ENCODE results near the gene CD46. TPM values are rescaled to one million over a fixed set of nuclear protein-coding genes. Genes with fewer than 3 reads are reported as not detected.

The CD46 gene
- total RNA-seq, 1 experiment from 2014 or later: 100 TPM

- Histone ChIP-seq H3K79me2 (ENCODE audit: insufficient read depth, low read length) (peaks cover 37% of the 10 kb centered on the region), H3K4me2 (ENCODE audit: low read length) (no peak overlapping the region), H3K9me3 (ENCODE audit: control insufficient read depth in 1 of 2, insufficient read depth in 1 of 2, low read depth in 1 of 2, low read length in 2 of 2) (no peaks in the 10 kb centered on the region), H3K9ac (ENCODE audit: low read length) (no peak overlapping the region), H4K20me1 (ENCODE audit: insufficient read depth) (no peaks in the 10 kb centered on the region), H3K27ac (ENCODE audit: low read depth, low read length) (no peak overlapping the region), H3K27me3 (ENCODE audit: insufficient read depth, low read length) (no peaks in the 10 kb centered on the region), H3K9me2 (ENCODE audit: insufficient read depth) (no peaks in the 10 kb centered on the region), H3K4me1 (ENCODE audit: control insufficient read depth in 1 of 2, insufficient read depth in 2 of 2, low read length in 2 of 2) (peaks cover 8% of the 10 kb centered on the region in 2 experiments; a peak in 2 of 4 replicates), H3K36me3 (ENCODE audit: control insufficient read depth in 1 of 2, insufficient read depth in 2 of 2, low read length in 2 of 2) (no peaks in the 10 kb centered on the region), H3K4me3 (replicated peaks in 1 of 2; ENCODE audit: low read depth in 1 of 2, low read length in 2 of 2) (no peak overlapping the region), H2AFZ (ENCODE audit: low read depth, low read length, poor library complexity, severe bottlenecking) (no peak overlapping the region)
- ATAC-seq (peak; percentile 95), DNase-seq (ENCODE audit: low read depth, low spot score) (peak; percentile 73)
- ChIA-PET CTCF (interaction anchor here (1.0 to 4.1 kb wide), 8 partner anchors 14 to 169 kb away, joined by 3 to 30 read pairs (median 10); no protein-coding TSS in a partner anchor), POLR2A (no interaction called here), RAD21 (ENCODE audit: low non-redundant PET in 1 of 2, low total read pairs in 2 of 2, uncharacterized antibody in 2 of 2, unreplicated experiment in 2 of 2) (interaction anchor here (0.9 to 1.2 kb wide), 4 partner anchors 40 to 135 kb away, joined by 3 to 8 read pairs (median 4); no protein-coding TSS in a partner anchor)
- peak; percentile 31; the same call in 1 of the 2 replicates for TF ChIP-seq CBX3 (IDR thresholded peaks at IDR 0.05; ENCODE audit: low read depth)
- peak; percentile 89 for TF ChIP-seq RAD21 (IDR thresholded peaks at IDR 0.05; ENCODE audit: low read depth)
- no peak for TF ChIP-seq ATF3 (IDR thresholded peaks at IDR 0.05)
- TF ChIP-seq ZNF274 (IDR thresholded peaks at IDR 0.05; ENCODE audit: low read depth, low read length): no peak
- TF ChIP-seq MAX (IDR thresholded peaks at IDR 0.05): peak; percentile 51; the same call in 1 of the 2 replicates
- TF ChIP-seq YY1 (IDR thresholded peaks at IDR 0.05; ENCODE audit: extremely low read depth, insufficient replicate concordance, low read depth, low read length): no peak
- peak; percentile 83 to 92 (median 85) for TF ChIP-seq CTCF (IDR thresholded peaks at IDR 0.05 in 2 of 3, conservative IDR thresholded peaks at IDR 0.05 in 1 of 3; ENCODE audit: borderline replicate concordance in 1 of 3, insufficient read depth in 1 of 3, low read depth in 2 of 3, low read length in 2 of 3)
- no TSS peak for BruUV-seq (replicated peaks)
- intact Hi-C loops (cut with micrococcal nuclease): loop anchor here (1.0 kb wide), 2 partner anchors 41 to 135 kb away; no protein-coding TSS in a partner anchor
Observed at GRCh38 chr1:207828485-207829158, 76.8 kb downstream of the CD46 start.

Measured in HCT116 (cell line).